ENCODE results near the gene CNTLN. TPM values are rescaled to one million over a fixed set of nuclear protein-coding genes. Genes with fewer than 3 reads are reported as not detected.
A peak's percentile ranks its signal among the peaks of the same experiment; 100 is the strongest.

CNTLN gene
- total and polyA plus RNA-seq, 2 experiments from 2014 or later, result 17.7 to 21.8 TPM

DNA sequence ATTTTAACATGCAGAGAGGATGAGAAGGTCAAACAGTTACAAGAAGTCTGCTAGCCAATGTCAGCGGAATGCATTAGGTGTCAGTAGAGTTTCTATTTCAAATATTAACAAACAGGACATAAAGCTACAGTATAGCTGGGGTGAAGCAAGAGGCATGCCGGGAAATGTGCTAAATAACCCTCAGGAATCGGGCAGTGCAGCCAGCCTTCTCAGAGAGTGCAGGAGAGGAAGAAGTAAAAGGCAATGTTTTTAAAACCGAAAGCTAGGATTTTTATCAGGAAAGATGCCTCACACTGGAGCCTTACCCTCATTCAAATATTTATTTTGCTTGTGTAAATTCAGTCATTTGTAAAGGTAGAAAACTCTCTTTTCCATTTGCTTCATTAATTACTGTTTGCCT, 384.9 kb downstream of the CNTLN start:
- Histone ChIP-seq H4K20me1 (replicated peaks; ENCODE audit: insufficient read depth) (no peaks in the 10 kb centered on the region), H3K36me3 (ENCODE audit: insufficient read depth) (no peaks in the 10 kb centered on the region), H3K4me2 (no peak overlapping the region), H3K79me2 (replicated peaks; ENCODE audit: insufficient read depth) (no peaks in the 10 kb centered on the region), H3K4me1 (ENCODE audit: insufficient read depth) (peaks cover 19% of the 10 kb centered on the region), H3K4me3 (no peak overlapping the region), H3F3A (replicated peaks; ENCODE audit: low read depth) (no peaks in the 10 kb centered on the region), H2AFZ (peak overlapping the region; percentile 69; the same call in 1 of the 2 replicates), H3K27ac (ENCODE audit: low read depth) (no peak overlapping the region), H3K27me3 (ENCODE audit: insufficient read depth) (no peaks in the 10 kb centered on the region), H3K9me2 (ENCODE audit: insufficient read depth) (no peaks in the 10 kb centered on the region)
- H3K4me1 Mint-ChIP-seq, result peaks cover 21% of the 10 kb centered on the region
- TF ChIP-seq, protein P1, sequence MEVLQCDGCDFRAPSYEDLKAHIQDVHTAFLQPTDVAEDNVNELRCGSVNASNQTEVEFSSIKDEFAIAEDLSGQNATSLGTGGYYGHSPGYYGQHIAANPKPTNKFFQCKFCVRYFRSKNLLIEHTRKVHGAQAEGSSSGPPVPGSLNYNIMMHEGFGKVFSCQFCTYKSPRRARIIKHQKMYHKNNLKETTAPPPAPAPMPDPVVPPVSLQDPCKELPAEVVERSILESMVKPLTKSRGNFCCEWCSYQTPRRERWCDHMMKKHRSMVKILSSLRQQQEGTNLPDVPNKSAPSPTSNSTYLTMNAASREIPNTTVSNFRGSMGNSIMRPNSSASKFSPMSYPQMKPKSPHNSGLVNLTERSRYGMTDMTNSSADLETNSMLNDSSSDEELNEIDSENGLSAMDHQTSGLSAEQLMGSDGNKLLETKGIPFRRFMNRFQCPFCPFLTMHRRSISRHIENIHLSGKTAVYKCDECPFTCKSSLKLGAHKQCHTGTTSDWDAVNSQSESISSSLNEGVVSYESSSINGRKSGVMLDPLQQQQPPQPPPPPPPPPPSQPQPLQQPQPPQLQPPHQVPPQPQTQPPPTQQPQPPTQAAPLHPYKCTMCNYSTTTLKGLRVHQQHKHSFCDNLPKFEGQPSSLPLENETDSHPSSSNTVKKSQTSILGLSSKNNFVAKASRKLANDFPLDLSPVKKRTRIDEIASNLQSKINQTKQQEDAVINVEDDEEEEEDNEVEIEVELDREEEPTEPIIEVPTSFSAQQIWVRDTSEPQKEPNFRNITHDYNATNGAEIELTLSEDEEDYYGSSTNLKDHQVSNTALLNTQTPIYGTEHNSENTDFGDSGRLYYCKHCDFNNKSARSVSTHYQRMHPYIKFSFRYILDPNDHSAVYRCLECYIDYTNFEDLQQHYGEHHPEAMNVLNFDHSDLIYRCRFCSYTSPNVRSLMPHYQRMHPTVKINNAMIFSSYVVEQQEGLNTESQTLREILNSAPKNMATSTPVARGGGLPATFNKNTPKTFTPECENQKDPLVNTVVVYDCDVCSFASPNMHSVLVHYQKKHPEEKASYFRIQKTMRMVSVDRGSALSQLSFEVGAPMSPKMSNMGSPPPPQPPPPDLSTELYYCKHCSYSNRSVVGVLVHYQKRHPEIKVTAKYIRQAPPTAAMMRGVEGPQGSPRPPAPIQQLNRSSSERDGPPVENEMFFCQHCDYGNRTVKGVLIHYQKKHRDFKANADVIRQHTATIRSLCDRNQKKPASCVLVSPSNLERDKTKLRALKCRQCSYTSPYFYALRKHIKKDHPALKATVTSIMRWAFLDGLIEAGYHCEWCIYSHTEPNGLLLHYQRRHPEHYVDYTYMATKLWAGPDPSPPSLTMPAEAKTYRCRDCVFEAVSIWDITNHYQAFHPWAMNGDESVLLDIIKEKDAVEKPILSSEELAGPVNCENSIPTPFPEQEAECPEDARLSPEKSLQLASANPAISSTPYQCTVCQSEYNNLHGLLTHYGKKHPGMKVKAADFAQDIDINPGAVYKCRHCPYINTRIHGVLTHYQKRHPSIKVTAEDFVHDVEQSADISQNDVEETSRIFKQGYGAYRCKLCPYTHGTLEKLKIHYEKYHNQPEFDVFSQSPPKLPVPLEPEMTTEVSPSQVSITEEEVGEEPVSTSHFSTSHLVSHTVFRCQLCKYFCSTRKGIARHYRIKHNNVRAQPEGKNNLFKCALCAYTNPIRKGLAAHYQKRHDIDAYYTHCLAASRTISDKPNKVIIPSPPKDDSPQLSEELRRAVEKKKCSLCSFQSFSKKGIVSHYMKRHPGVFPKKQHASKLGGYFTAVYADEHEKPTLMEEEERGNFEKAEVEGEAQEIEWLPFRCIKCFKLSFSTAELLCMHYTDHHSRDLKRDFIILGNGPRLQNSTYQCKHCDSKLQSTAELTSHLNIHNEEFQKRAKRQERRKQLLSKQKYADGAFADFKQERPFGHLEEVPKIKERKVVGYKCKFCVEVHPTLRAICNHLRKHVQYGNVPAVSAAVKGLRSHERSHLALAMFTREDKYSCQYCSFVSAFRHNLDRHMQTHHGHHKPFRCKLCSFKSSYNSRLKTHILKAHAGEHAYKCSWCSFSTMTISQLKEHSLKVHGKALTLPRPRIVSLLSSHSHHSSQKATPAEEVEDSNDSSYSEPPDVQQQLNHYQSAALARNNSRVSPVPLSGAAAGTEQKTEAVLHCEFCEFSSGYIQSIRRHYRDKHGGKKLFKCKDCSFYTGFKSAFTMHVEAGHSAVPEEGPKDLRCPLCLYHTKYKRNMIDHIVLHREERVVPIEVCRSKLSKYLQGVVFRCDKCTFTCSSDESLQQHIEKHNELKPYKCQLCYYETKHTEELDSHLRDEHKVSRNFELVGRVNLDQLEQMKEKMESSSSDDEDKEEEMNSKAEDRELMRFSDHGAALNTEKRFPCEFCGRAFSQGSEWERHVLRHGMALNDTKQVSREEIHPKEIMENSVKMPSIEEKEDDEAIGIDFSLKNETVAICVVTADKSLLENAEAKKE (CRISPR knock-in tag; IDR thresholded peaks at IDR 0.05), result no peak
- TF ChIP-seq EZH2 (IDR thresholded peaks at IDR 0.05; ENCODE audit: low read depth, unreplicated experiment), result no peak
- TF ChIP-seq ZNF331 (CRISPR knock-in tag; IDR thresholded peaks at IDR 0.05; ENCODE audit: low read depth), result no peak
- no peak for TF ChIP-seq EZH2phosphoT487 (IDR thresholded peaks at IDR 0.05; ENCODE audit: unreplicated experiment)
- TF ChIP-seq, protein P2, sequence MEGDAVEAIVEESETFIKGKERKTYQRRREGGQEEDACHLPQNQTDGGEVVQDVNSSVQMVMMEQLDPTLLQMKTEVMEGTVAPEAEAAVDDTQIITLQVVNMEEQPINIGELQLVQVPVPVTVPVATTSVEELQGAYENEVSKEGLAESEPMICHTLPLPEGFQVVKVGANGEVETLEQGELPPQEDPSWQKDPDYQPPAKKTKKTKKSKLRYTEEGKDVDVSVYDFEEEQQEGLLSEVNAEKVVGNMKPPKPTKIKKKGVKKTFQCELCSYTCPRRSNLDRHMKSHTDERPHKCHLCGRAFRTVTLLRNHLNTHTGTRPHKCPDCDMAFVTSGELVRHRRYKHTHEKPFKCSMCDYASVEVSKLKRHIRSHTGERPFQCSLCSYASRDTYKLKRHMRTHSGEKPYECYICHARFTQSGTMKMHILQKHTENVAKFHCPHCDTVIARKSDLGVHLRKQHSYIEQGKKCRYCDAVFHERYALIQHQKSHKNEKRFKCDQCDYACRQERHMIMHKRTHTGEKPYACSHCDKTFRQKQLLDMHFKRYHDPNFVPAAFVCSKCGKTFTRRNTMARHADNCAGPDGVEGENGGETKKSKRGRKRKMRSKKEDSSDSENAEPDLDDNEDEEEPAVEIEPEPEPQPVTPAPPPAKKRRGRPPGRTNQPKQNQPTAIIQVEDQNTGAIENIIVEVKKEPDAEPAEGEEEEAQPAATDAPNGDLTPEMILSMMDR (conservative IDR thresholded peaks at IDR 0.05; ENCODE audit: low read depth in 2 of 2), result no peak
- TF ChIP-seq JUNB (IDR thresholded peaks at IDR 0.05; ENCODE audit: unreplicated experiment), result no peak
- TF ChIP-seq, protein P3, sequence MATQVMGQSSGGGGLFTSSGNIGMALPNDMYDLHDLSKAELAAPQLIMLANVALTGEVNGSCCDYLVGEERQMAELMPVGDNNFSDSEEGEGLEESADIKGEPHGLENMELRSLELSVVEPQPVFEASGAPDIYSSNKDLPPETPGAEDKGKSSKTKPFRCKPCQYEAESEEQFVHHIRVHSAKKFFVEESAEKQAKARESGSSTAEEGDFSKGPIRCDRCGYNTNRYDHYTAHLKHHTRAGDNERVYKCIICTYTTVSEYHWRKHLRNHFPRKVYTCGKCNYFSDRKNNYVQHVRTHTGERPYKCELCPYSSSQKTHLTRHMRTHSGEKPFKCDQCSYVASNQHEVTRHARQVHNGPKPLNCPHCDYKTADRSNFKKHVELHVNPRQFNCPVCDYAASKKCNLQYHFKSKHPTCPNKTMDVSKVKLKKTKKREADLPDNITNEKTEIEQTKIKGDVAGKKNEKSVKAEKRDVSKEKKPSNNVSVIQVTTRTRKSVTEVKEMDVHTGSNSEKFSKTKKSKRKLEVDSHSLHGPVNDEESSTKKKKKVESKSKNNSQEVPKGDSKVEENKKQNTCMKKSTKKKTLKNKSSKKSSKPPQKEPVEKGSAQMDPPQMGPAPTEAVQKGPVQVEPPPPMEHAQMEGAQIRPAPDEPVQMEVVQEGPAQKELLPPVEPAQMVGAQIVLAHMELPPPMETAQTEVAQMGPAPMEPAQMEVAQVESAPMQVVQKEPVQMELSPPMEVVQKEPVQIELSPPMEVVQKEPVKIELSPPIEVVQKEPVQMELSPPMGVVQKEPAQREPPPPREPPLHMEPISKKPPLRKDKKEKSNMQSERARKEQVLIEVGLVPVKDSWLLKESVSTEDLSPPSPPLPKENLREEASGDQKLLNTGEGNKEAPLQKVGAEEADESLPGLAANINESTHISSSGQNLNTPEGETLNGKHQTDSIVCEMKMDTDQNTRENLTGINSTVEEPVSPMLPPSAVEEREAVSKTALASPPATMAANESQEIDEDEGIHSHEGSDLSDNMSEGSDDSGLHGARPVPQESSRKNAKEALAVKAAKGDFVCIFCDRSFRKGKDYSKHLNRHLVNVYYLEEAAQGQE (IDR thresholded peaks at IDR 0.05; ENCODE audit: unreplicated experiment), result no peak
- no peak for TF ChIP-seq STAT1 (IDR thresholded peaks at IDR 0.05; ENCODE audit: unreplicated experiment)
- no peak for TF ChIP-seq NANOG (IDR thresholded peaks at IDR 0.05; ENCODE audit: borderline replicate concordance)
- TF ChIP-seq ZNF114 (CRISPR knock-in tag; IDR thresholded peaks at IDR 0.05), result no peak
- H3K4me3 Mint-ChIP-seq, result no peak overlapping the region
- no peak for ATAC-seq
- no peaks in the 10 kb centered on the region for H3K36me3 Mint-ChIP-seq (ENCODE audit: low read depth)
- H3K27ac Mint-ChIP-seq, result peak overlapping the region; percentile 93
- no peaks in the 10 kb centered on the region for H3K9me3 Mint-ChIP-seq
- no peaks in the 10 kb centered on the region for H3K27me3 Mint-ChIP-seq (ENCODE audit: insufficient read depth, low read depth, poor library complexity)
- DNase-seq (ENCODE audit: low spot score), result no peak
